ENCODE measurements around the gene NCKIPSD.

Gene NCKIPSD

GRCh38 chr3:48630833-48631232, 54.9 kb downstream of the NCKIPSD start:
- H2AK5ac ChIP-seq (ENCODE audit: low read length, severe bottlenecking), result no peak overlapping the region
- H3K27ac ChIP-seq (ENCODE audit: low read length, poor library complexity, severe bottlenecking), result no peak overlapping the region
- no peaks in the 10 kb centered on the region for H3K27me3 ChIP-seq (ENCODE audit: control insufficient read depth in 1 of 2, insufficient read depth in 1 of 2, low read length in 2 of 2)
- no peak overlapping the region for H2BK15ac ChIP-seq (ENCODE audit: low read depth, poor library complexity, severe bottlenecking)
- no peak for DNase-seq
- no peak overlapping the region for H3K23ac ChIP-seq (ENCODE audit: low read length in 2 of 2)
- H3K79me1 ChIP-seq (replicated peaks; ENCODE audit: low read length, poor library complexity, severe bottlenecking), result peaks cover 44% of the 10 kb centered on the region
- no peak overlapping the region for H2BK12ac ChIP-seq (ENCODE audit: low read length in 2 of 2)
- no peak overlapping the region for H3K4me2 ChIP-seq (ENCODE audit: low read length, poor library complexity, severe bottlenecking)
- no peak overlapping the region for H3K4ac ChIP-seq (ENCODE audit: low read depth in 1 of 2, low read length in 2 of 2)
- H3K18ac ChIP-seq (ENCODE audit: low read depth in 1 of 2, low read length in 2 of 2), result no peak overlapping the region
- peaks cover 75 to 81% of the 10 kb centered on the region in 2 experiments for H3K36me3 ChIP-seq (ENCODE audit: control insufficient read depth in 1 of 2, insufficient read depth in 2 of 2, low read depth in 1 of 2, low read length in 2 of 2)
- H2BK5ac ChIP-seq (ENCODE audit: low read depth, low read length, poor library complexity, severe bottlenecking), result no peak overlapping the region
- peaks cover 16% of the 10 kb centered on the region for H3K4me1 ChIP-seq (ENCODE audit: control insufficient read depth, insufficient read depth, low read depth, low read length)
- no peak overlapping the region for H2BK120ac ChIP-seq (ENCODE audit: low read depth, low read length)
- WGBS, result 97% methylated on average over 12 of the region's 12 CpGs
- H4K91ac ChIP-seq (ENCODE audit: low read length), result no peak overlapping the region
- no peak overlapping the region for H4K8ac ChIP-seq (ENCODE audit: low read length)
- H3K4me3 ChIP-seq (ENCODE audit: insufficient read depth in 1 of 2, low read depth in 1 of 2, low read length in 2 of 2), result no peak overlapping the region
- H3K14ac ChIP-seq (ENCODE audit: low read length in 2 of 2), result no peak overlapping the region
- no peaks in the 10 kb centered on the region for H3K9me3 ChIP-seq (ENCODE audit: control insufficient read depth, low read length)
- H3K9ac ChIP-seq (ENCODE audit: low read length), result no peak overlapping the region
- no peak overlapping the region for H2AFZ ChIP-seq (ENCODE audit: low read depth, low read length)

GRCh38 chr3:48630407-48630806, 55.3 kb downstream of the NCKIPSD start:
- no peak overlapping the region for H2BK12ac ChIP-seq (ENCODE audit: low read length in 2 of 2)
- H3K27me3 ChIP-seq (ENCODE audit: control insufficient read depth in 1 of 2, insufficient read depth in 1 of 2, low read length in 2 of 2), result no peaks in the 10 kb centered on the region
- H3K4ac ChIP-seq (ENCODE audit: low read depth in 1 of 2, low read length in 2 of 2), result no peak overlapping the region
- peaks cover 15% of the 10 kb centered on the region for H3K4me1 ChIP-seq (ENCODE audit: control insufficient read depth, insufficient read depth, low read depth, low read length)
- DNase-seq, result no peak
- no peak overlapping the region for H2AFZ ChIP-seq (ENCODE audit: low read depth, low read length)
- H2BK5ac ChIP-seq (ENCODE audit: low read depth, low read length, poor library complexity, severe bottlenecking), result no peak overlapping the region
- H4K91ac ChIP-seq (ENCODE audit: low read length), result no peak overlapping the region
- H3K14ac ChIP-seq (ENCODE audit: low read length in 2 of 2), result no peak overlapping the region
- H3K79me1 ChIP-seq (replicated peaks; ENCODE audit: low read length, poor library complexity, severe bottlenecking), result peaks cover 44% of the 10 kb centered on the region
- no peak overlapping the region for H3K9ac ChIP-seq (ENCODE audit: low read length)
- H2AK5ac ChIP-seq (ENCODE audit: low read length, severe bottlenecking), result no peak overlapping the region
- H3K18ac ChIP-seq (ENCODE audit: low read depth in 1 of 2, low read length in 2 of 2), result no peak overlapping the region
- no peak overlapping the region for H4K8ac ChIP-seq (ENCODE audit: low read length)
- H3K23ac ChIP-seq (ENCODE audit: low read length in 2 of 2), result no peak overlapping the region
- peaks cover 79 to 85% of the 10 kb centered on the region in 2 experiments for H3K36me3 ChIP-seq (ENCODE audit: control insufficient read depth in 1 of 2, insufficient read depth in 2 of 2, low read depth in 1 of 2, low read length in 2 of 2)
- no peaks in the 10 kb centered on the region for H3K9me3 ChIP-seq (ENCODE audit: control insufficient read depth, low read length)
- H3K4me3 ChIP-seq (ENCODE audit: insufficient read depth in 1 of 2, low read depth in 1 of 2, low read length in 2 of 2), result no peak overlapping the region
- no peak overlapping the region for H3K27ac ChIP-seq (ENCODE audit: low read length, poor library complexity, severe bottlenecking)
- H2BK15ac ChIP-seq (ENCODE audit: low read depth, poor library complexity, severe bottlenecking), result no peak overlapping the region
- H3K4me2 ChIP-seq (ENCODE audit: low read length, poor library complexity, severe bottlenecking), result no peak overlapping the region
- 93% methylated on average over 8 of the region's 8 CpGs for WGBS
- H2BK120ac ChIP-seq (ENCODE audit: low read depth, low read length), result no peak overlapping the region

- no peak for DNase-seq
- no peaks in the 10 kb centered on the region for H3K27me3 ChIP-seq (ENCODE audit: control insufficient read depth in 1 of 2, insufficient read depth in 1 of 2, low read length in 2 of 2)
- H3K4me3 ChIP-seq (ENCODE audit: insufficient read depth in 1 of 2, low read depth in 1 of 2, low read length in 2 of 2), result no peak overlapping the region
- H2BK12ac ChIP-seq (ENCODE audit: low read length in 2 of 2), result no peak overlapping the region
- H2AFZ ChIP-seq (ENCODE audit: low read depth, low read length), result no peak overlapping the region
- no peak overlapping the region for H3K27ac ChIP-seq (ENCODE audit: low read length, poor library complexity, severe bottlenecking)
- H2BK15ac ChIP-seq (ENCODE audit: low read depth, poor library complexity, severe bottlenecking), result no peak overlapping the region
- WGBS, result 99% methylated on average over 12 of the region's 12 CpGs
- no peak overlapping the region for H3K23ac ChIP-seq (ENCODE audit: low read length in 2 of 2)
- peaks cover 44% of the 10 kb centered on the region for H3K79me1 ChIP-seq (replicated peaks; ENCODE audit: low read length, poor library complexity, severe bottlenecking)
- peaks cover 15% of the 10 kb centered on the region for H3K4me1 ChIP-seq (ENCODE audit: control insufficient read depth, insufficient read depth, low read depth, low read length)
- H2BK120ac ChIP-seq (ENCODE audit: low read depth, low read length), result no peak overlapping the region
- no peak overlapping the region for H3K4me2 ChIP-seq (ENCODE audit: low read length, poor library complexity, severe bottlenecking)
- H3K14ac ChIP-seq (ENCODE audit: low read length in 2 of 2), result no peak overlapping the region
- H2AK5ac ChIP-seq (ENCODE audit: low read length, severe bottlenecking), result no peak overlapping the region
- H3K9ac ChIP-seq (ENCODE audit: low read length), result no peak overlapping the region
- no peak overlapping the region for H2BK5ac ChIP-seq (ENCODE audit: low read depth, low read length, poor library complexity, severe bottlenecking)
- peaks cover 82 to 90% of the 10 kb centered on the region in 2 experiments for H3K36me3 ChIP-seq (ENCODE audit: control insufficient read depth in 1 of 2, insufficient read depth in 2 of 2, low read depth in 1 of 2, low read length in 2 of 2)
- H4K91ac ChIP-seq (ENCODE audit: low read length), result no peak overlapping the region
- no peak overlapping the region for H3K4ac ChIP-seq (ENCODE audit: low read depth in 1 of 2, low read length in 2 of 2)
- H4K8ac ChIP-seq (ENCODE audit: low read length), result no peak overlapping the region
- H3K18ac ChIP-seq (ENCODE audit: low read depth in 1 of 2, low read length in 2 of 2), result no peak overlapping the region
- H3K9me3 ChIP-seq (ENCODE audit: control insufficient read depth, low read length), result no peaks in the 10 kb centered on the region
Observed at GRCh38 chr3:48629894-48630293, 55.8 kb downstream of the NCKIPSD start.

GRCh38 chr3:48628277-48629017, 57.3 kb downstream of the NCKIPSD start:
- H2AK5ac ChIP-seq (ENCODE audit: low read length, severe bottlenecking), result no peak overlapping the region
- H3K4ac ChIP-seq (ENCODE audit: low read depth in 1 of 2, low read length in 2 of 2), result no peak overlapping the region
- no peak overlapping the region for H4K8ac ChIP-seq (ENCODE audit: low read length)
- H3K18ac ChIP-seq (ENCODE audit: low read depth in 1 of 2, low read length in 2 of 2), result no peak overlapping the region
- H2BK120ac ChIP-seq (ENCODE audit: low read depth, low read length), result no peak overlapping the region
- no peak overlapping the region for H3K4me2 ChIP-seq (ENCODE audit: low read length, poor library complexity, severe bottlenecking)
- no peak overlapping the region for H3K4me3 ChIP-seq (ENCODE audit: insufficient read depth in 1 of 2, low read depth in 1 of 2, low read length in 2 of 2)
- DNase-seq, result no peak
- H3K36me3 ChIP-seq (ENCODE audit: control insufficient read depth in 1 of 2, insufficient read depth in 2 of 2, low read depth in 1 of 2, low read length in 2 of 2), result peaks cover 79 to 97% of the 10 kb centered on the region in 2 experiments
- H3K27ac ChIP-seq (ENCODE audit: low read length, poor library complexity, severe bottlenecking), result no peak overlapping the region
- 94% methylated on average over 13 of the region's 13 CpGs for WGBS
- no peak overlapping the region for H2BK12ac ChIP-seq (ENCODE audit: low read length in 2 of 2)
- H3K79me1 ChIP-seq (replicated peaks; ENCODE audit: low read length, poor library complexity, severe bottlenecking), result peaks cover 36% of the 10 kb centered on the region
- H3K9ac ChIP-seq (ENCODE audit: low read length), result no peak overlapping the region
- no peaks in the 10 kb centered on the region for H3K27me3 ChIP-seq (ENCODE audit: control insufficient read depth in 1 of 2, insufficient read depth in 1 of 2, low read length in 2 of 2)
- no peak overlapping the region for H4K91ac ChIP-seq (ENCODE audit: low read length)
- no peak overlapping the region for H3K23ac ChIP-seq (ENCODE audit: low read length in 2 of 2)
- no peak overlapping the region for H2BK15ac ChIP-seq (ENCODE audit: low read depth, poor library complexity, severe bottlenecking)
- no peak overlapping the region for H3K14ac ChIP-seq (ENCODE audit: low read length in 2 of 2)
- H3K4me1 ChIP-seq (ENCODE audit: control insufficient read depth, insufficient read depth, low read depth, low read length), result peaks cover 4% of the 10 kb centered on the region
- no peaks in the 10 kb centered on the region for H3K9me3 ChIP-seq (ENCODE audit: control insufficient read depth, low read length)
- no peak overlapping the region for H2BK5ac ChIP-seq (ENCODE audit: low read depth, low read length, poor library complexity, severe bottlenecking)
- no peak overlapping the region for H2AFZ ChIP-seq (ENCODE audit: low read depth, low read length)

Data from mesenchymal stem cell (in vitro differentiated cells and primary cell).